Calu3 (cell line): ENCODE data around the gene PSMF1. TPM values are rescaled to one million over a fixed set of nuclear protein-coding genes. Genes with fewer than 3 reads are reported as not detected.

Experiments used
- BruUV-seq: library from RNA; stranded (reverse); fragments of 400-500 nt; replicated peaks from 2 replicates; lab custom pipeline; 2021; lab: Mats Ljungman, UMichigan
- CTCF ChIA-PET: fragments of 300-600 bp; sonication (Branson Sonifier 250); formaldehyde crosslinking; loops from one replicate; lab custom pipeline; 2022; ENCODE audit warnings: antibody characterized with exemption; lab: Charles Lee
- DNase-seq: peaks from one replicate; pipeline ENCODE4 v3.0.0; 2022
- H3K27ac Mint-ChIP-seq: one replicate; pipeline ENCODE4 v1.8.0; 2022; ENCODE audit warnings: mixed read lengths; ENCODE audit not compliant: unreplicated experiment
- H3K27me3 Mint-ChIP-seq: one replicate; pipeline ENCODE4 v1.8.0; 2022; ENCODE audit warnings: mixed read lengths; ENCODE audit not compliant: unreplicated experiment
- H3K36me3 Mint-ChIP-seq: one replicate; pipeline ENCODE4 v1.8.0; 2022; ENCODE audit warnings: mild to moderate bottlenecking, moderate library complexity, mixed read lengths; ENCODE audit not compliant: insufficient read depth, unreplicated experiment
- H3K4me1 Mint-ChIP-seq: one replicate; pipeline ENCODE4 v1.8.0; 2022; ENCODE audit warnings: mild to moderate bottlenecking, low read depth, mixed read lengths; ENCODE audit not compliant: unreplicated experiment
- H3K4me3 Mint-ChIP-seq: one replicate; pipeline ENCODE4 v1.8.0; 2022; ENCODE audit warnings: mild to moderate bottlenecking, low read depth, moderate library complexity, mixed read lengths; ENCODE audit not compliant: unreplicated experiment
- H3K9me3 Mint-ChIP-seq: one replicate; pipeline ENCODE4 v1.8.0; 2022; ENCODE audit warnings: low read depth, mixed read lengths; ENCODE audit not compliant: unreplicated experiment
- intact Hi-C: fragments of 100-400 bp; cut with micrococcal nuclease; formaldehyde crosslinking; loops from one replicate; pipeline ENCODE4 v1.10.0; 2022; ENCODE audit not compliant: unreplicated experiment
- total RNA-seq: library from RNA; stranded (reverse); gene quantifications from 2 replicates; pipeline ENCODE4 v1.2.3, GENCODE V29; 2022
- TF ChIP-seq, protein P1 (sequence below): fragments of 200-600 bp; IDR thresholded peaks from one replicate; pipeline ENCODE4 v1.8.0; 2022; ENCODE audit warnings: antibody characterized with exemption; ENCODE audit not compliant: unreplicated experiment

Gene PSMF1
- total RNA-seq, 1 experiment from 2014 or later, result 112 TPM

DNA sequence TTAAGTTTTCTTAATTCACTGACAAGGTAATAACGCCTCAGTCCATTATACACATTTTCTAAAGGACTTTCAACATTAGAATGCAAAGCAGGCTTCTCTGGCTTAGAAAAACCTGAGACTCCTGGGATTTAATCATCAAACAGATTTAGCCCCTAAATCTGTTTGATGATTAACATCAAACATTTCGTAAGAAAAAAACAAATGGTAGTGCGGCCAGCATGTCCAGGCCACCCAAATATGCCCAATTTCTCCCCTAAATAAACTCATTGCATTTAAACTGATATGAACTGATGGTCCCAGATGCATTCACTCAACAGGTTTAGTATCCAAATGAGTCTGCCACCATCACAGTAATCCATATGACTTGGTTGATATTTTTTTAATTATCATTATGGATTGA lies 60.2 kb downstream of the PSMF1 start:
- Mint-ChIP-seq H3K36me3 (no peaks in the 10 kb centered on the region), H3K9me3 (no peaks in the 10 kb centered on the region)

DNA sequence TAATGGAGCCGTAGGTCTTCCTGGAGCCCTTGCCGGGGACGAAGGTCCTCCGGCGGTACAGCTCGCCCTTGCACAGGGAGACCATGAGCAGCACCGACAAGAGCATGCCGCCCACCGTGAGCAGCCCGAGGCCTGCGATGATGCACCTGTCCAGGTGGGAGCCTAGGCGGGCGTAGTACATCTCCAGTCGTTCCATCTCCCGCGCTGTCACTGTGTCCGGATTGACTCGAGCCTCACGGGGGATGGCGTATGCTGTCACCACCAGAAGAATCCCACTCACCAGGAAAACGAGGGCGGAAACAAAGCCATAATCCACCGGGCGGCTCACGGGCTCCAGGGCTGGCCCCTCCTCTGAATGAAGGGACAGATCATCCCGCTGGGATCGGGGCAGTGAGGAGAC lies 62.5 kb downstream of the PSMF1 start:
- DNase-seq, result no peak

More for the DNA sequence above, 60.2 kb downstream of the PSMF1 start:
- no peak for DNase-seq
- BruUV-seq, result no TSS peak
- no peaks in the 10 kb centered on the region for H3K4me1 Mint-ChIP-seq
- TF ChIP-seq, protein P1, sequence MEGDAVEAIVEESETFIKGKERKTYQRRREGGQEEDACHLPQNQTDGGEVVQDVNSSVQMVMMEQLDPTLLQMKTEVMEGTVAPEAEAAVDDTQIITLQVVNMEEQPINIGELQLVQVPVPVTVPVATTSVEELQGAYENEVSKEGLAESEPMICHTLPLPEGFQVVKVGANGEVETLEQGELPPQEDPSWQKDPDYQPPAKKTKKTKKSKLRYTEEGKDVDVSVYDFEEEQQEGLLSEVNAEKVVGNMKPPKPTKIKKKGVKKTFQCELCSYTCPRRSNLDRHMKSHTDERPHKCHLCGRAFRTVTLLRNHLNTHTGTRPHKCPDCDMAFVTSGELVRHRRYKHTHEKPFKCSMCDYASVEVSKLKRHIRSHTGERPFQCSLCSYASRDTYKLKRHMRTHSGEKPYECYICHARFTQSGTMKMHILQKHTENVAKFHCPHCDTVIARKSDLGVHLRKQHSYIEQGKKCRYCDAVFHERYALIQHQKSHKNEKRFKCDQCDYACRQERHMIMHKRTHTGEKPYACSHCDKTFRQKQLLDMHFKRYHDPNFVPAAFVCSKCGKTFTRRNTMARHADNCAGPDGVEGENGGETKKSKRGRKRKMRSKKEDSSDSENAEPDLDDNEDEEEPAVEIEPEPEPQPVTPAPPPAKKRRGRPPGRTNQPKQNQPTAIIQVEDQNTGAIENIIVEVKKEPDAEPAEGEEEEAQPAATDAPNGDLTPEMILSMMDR, result no peak
- no peak overlapping the region for H3K4me3 Mint-ChIP-seq
- H3K27ac Mint-ChIP-seq, result no peak overlapping the region
- intact Hi-C loops, result no loop called here
- CTCF ChIA-PET, result no interaction called here
- H3K27me3 Mint-ChIP-seq, result peaks cover 19% of the 10 kb centered on the region

GRCh38 chr20:1182106-1182505 lies 63.7 kb downstream of the PSMF1 start:
- intact Hi-C loops, result no loop called here
- no peak overlapping the region for H3K4me3 Mint-ChIP-seq
- TF ChIP-seq, protein P1, result no peak
- H3K36me3 Mint-ChIP-seq, result peaks cover 7% of the 10 kb centered on the region
- H3K27me3 Mint-ChIP-seq, result peaks cover 31% of the 10 kb centered on the region
- no peaks in the 10 kb centered on the region for H3K9me3 Mint-ChIP-seq
- no TSS peak for BruUV-seq
- no peak for DNase-seq
- H3K27ac Mint-ChIP-seq, result no peak overlapping the region
- CTCF ChIA-PET, result no interaction called here
- no peaks in the 10 kb centered on the region for H3K4me1 Mint-ChIP-seq

More for the DNA sequence above, 62.5 kb downstream of the PSMF1 start:
- TF ChIP-seq, protein P1, result no peak
- H3K27ac Mint-ChIP-seq, result no peak overlapping the region
- H3K4me1 Mint-ChIP-seq, result no peaks in the 10 kb centered on the region
- CTCF ChIA-PET, result no interaction called here
- no TSS peak for BruUV-seq
- intact Hi-C loops, result no loop called here
- peaks cover 7% of the 10 kb centered on the region for H3K36me3 Mint-ChIP-seq
- no peaks in the 10 kb centered on the region for H3K9me3 Mint-ChIP-seq
- H3K4me3 Mint-ChIP-seq, result no peak overlapping the region
- peaks cover 31% of the 10 kb centered on the region for H3K27me3 Mint-ChIP-seq

DNA sequence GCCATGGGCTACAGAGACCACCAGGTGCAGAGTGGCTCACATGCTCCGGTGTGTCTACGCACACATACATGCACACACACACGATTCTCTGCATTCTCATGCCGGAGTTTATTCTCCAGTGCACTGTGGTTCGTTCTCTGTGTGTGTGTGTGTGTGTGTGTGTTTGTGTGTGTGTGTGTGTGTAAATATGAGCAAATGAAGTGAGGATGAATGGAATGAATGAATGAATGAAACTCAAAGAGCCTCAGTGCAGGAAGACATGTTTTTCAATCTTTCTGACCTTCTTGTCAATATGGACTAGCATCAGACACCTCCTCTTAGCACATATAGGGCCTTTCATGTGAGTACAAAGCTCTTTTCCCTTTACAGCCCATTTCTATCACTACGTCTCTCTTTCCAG lies 64.8 kb downstream of the PSMF1 start:
- intact Hi-C loops, result no loop called here
- DNase-seq, result no peak
- H3K27ac Mint-ChIP-seq, result no peak overlapping the region
- TF ChIP-seq, protein P1, result no peak
- no peaks in the 10 kb centered on the region for H3K4me1 Mint-ChIP-seq
- H3K27me3 Mint-ChIP-seq, result peaks cover 31% of the 10 kb centered on the region
- CTCF ChIA-PET, result no interaction called here
- H3K36me3 Mint-ChIP-seq, result peaks cover 7% of the 10 kb centered on the region
- no TSS peak for BruUV-seq
- no peak overlapping the region for H3K4me3 Mint-ChIP-seq
- H3K9me3 Mint-ChIP-seq, result no peaks in the 10 kb centered on the region
